Measurements from ENCODE around the gene RHBG.
A peak's percentile ranks its signal among the peaks of the same experiment; 100 is the strongest.
"Not testable (repeated sequence)": the region's sequence is repeated elsewhere in the genome, so short reads cannot be mapped to it uniquely, and the experiment has no call there.

Gene RHBG

GRCh38 chr1:156347331-156347730 is 21.7 kb upstream of the RHBG start:
- no peaks in the 10 kb centered on the region for H3K9me3 ChIP-seq
- DNase-seq (ENCODE audit: low spot score in 2 of 2) = no peak
- H3K36me3 ChIP-seq (replicated peaks) = no peaks in the 10 kb centered on the region
- H3K27me3 ChIP-seq (ENCODE audit: low read depth) = peaks cover 6% of the 10 kb centered on the region; the same call in 1 of the 2 replicates
- peaks cover 6% of the 10 kb centered on the region; the same call in 1 of the 2 replicates for H3K4me1 ChIP-seq
- no peak overlapping the region for H3K4me3 ChIP-seq
- in situ Hi-C loops (cut with MboI; ENCODE audit: low sequenced_read_pairs) = no loop called here

- H3K36me3 ChIP-seq (replicated peaks); H3K4me1 ChIP-seq; H3K4me3 ChIP-seq; in situ Hi-C loops (cut with MboI; ENCODE audit: low sequenced_read_pairs); H3K9me3 ChIP-seq; DNase-seq (ENCODE audit: low spot score in 2 of 2): not testable (repeated sequence)
- H3K27me3 ChIP-seq (ENCODE audit: low read depth) = peaks cover 31% of the 10 kb centered on the region
Measured at GRCh38 chr1:156352481-156352880, 16.5 kb upstream of the RHBG start.

GRCh38 chr1:156356262-156356874 is 12.6 kb upstream of the RHBG start:
- H3K27me3 ChIP-seq (ENCODE audit: low read depth) = peaks cover 32% of the 10 kb centered on the region
- no peaks in the 10 kb centered on the region for H3K9me3 ChIP-seq
- H3K4me1 ChIP-seq = peaks cover 2% of the 10 kb centered on the region
- no peak for DNase-seq (ENCODE audit: low spot score in 2 of 2)
- H3K36me3 ChIP-seq (replicated peaks) = no peaks in the 10 kb centered on the region
- in situ Hi-C loops (cut with MboI; ENCODE audit: low sequenced_read_pairs) = no loop called here
- no peak overlapping the region for H3K4me3 ChIP-seq

- DNase-seq (ENCODE audit: low spot score in 2 of 2) = peak; percentile 36 to 76
- no peak overlapping the region for H3K4me3 ChIP-seq
- H3K36me3 ChIP-seq (replicated peaks) = no peaks in the 10 kb centered on the region
- peaks cover 32% of the 10 kb centered on the region for H3K27me3 ChIP-seq (ENCODE audit: low read depth)
- in situ Hi-C loops (cut with MboI; ENCODE audit: low sequenced_read_pairs) = no loop called here
- H3K4me1 ChIP-seq = peaks cover 2% of the 10 kb centered on the region
- H3K9me3 ChIP-seq = no peaks in the 10 kb centered on the region
Measured at GRCh38 chr1:156356875-156357534, 12.0 kb upstream of the RHBG start.

GRCh38 chr1:156357977-156358376 is 11.0 kb upstream of the RHBG start:
- DNase-seq (ENCODE audit: low spot score in 2 of 2) = no peak
- no peak overlapping the region for H3K4me3 ChIP-seq
- H3K9me3 ChIP-seq = no peaks in the 10 kb centered on the region
- no peaks in the 10 kb centered on the region for H3K36me3 ChIP-seq (replicated peaks)
- in situ Hi-C loops (cut with MboI; ENCODE audit: low sequenced_read_pairs) = no loop called here
- H3K27me3 ChIP-seq (ENCODE audit: low read depth) = peaks cover 32% of the 10 kb centered on the region
- peaks cover 2% of the 10 kb centered on the region for H3K4me1 ChIP-seq

GRCh38 chr1:156358641-156359040 is 10.4 kb upstream of the RHBG start:
- H3K9me3 ChIP-seq = no peaks in the 10 kb centered on the region
- H3K4me1 ChIP-seq = peaks cover 2% of the 10 kb centered on the region
- peaks cover 31% of the 10 kb centered on the region for H3K27me3 ChIP-seq (ENCODE audit: low read depth)
- no peaks in the 10 kb centered on the region for H3K36me3 ChIP-seq (replicated peaks)
- H3K4me3 ChIP-seq = no peak overlapping the region
- in situ Hi-C loops (cut with MboI; ENCODE audit: low sequenced_read_pairs) = no loop called here
- DNase-seq (ENCODE audit: low spot score in 2 of 2) = no peak

- no peaks in the 10 kb centered on the region for H3K36me3 ChIP-seq (replicated peaks)
- no peak overlapping the region for H3K4me3 ChIP-seq
- H3K9me3 ChIP-seq = no peaks in the 10 kb centered on the region
- peaks cover 27% of the 10 kb centered on the region for H3K27me3 ChIP-seq (ENCODE audit: low read depth)
- H3K4me1 ChIP-seq = peaks cover 2% of the 10 kb centered on the region
- no peak for DNase-seq (ENCODE audit: low spot score in 2 of 2)
- in situ Hi-C loops (cut with MboI; ENCODE audit: low sequenced_read_pairs) = no loop called here
Measured at GRCh38 chr1:156359249-156359648, 9.8 kb upstream of the RHBG start.

- Histone ChIP-seq H3K27me3 (ENCODE audit: low read depth) (peaks cover 20% of the 10 kb centered on the region), H3K4me1 (peaks cover 2% of the 10 kb centered on the region), H3K4me3 (no peak overlapping the region), H3K36me3 (replicated peaks) (no peaks in the 10 kb centered on the region), H3K9me3 (no peaks in the 10 kb centered on the region)
- in situ Hi-C loops (cut with MboI; ENCODE audit: low sequenced_read_pairs) = no loop called here
- peak; percentile 30 to 55 for DNase-seq (ENCODE audit: low spot score in 2 of 2)
Measured at GRCh38 chr1:156359973-156360372, 9.0 kb upstream of the RHBG start.

GRCh38 chr1:156360534-156360933 is 8.5 kb upstream of the RHBG start:
- in situ Hi-C loops (cut with MboI; ENCODE audit: low sequenced_read_pairs) = no loop called here
- no peaks in the 10 kb centered on the region for H3K36me3 ChIP-seq (replicated peaks)
- H3K4me3 ChIP-seq = no peak overlapping the region
- peaks cover 21% of the 10 kb centered on the region; the same call in 1 of the 2 replicates for H3K27me3 ChIP-seq (ENCODE audit: low read depth)
- H3K9me3 ChIP-seq = no peaks in the 10 kb centered on the region
- DNase-seq (ENCODE audit: low spot score in 2 of 2) = no peak
- peaks cover 2% of the 10 kb centered on the region for H3K4me1 ChIP-seq

GRCh38 chr1:156365754-156366153 is 3.3 kb upstream of the RHBG start:
- in situ Hi-C loops (cut with MboI; ENCODE audit: low sequenced_read_pairs) = no loop called here
- no peak for DNase-seq (ENCODE audit: low spot score in 2 of 2)
- no peak overlapping the region for H3K4me3 ChIP-seq
- H3K4me1 ChIP-seq = no peaks in the 10 kb centered on the region
- H3K36me3 ChIP-seq (replicated peaks) = no peaks in the 10 kb centered on the region
- no peaks in the 10 kb centered on the region for H3K9me3 ChIP-seq
- H3K27me3 ChIP-seq (ENCODE audit: low read depth) = 0 out of 2 replicates have a peak, but pooled peaks cover 3% of the 10 kb centered on the region

GRCh38 chr1:156366378-156367166 is 2.4 kb upstream of the RHBG start:
- DNase-seq (ENCODE audit: low spot score in 2 of 2) = no peak
- in situ Hi-C loops (cut with MboI; ENCODE audit: low sequenced_read_pairs) = no loop called here
- Histone ChIP-seq H3K4me3 (no peak overlapping the region), H3K4me1 (no peaks in the 10 kb centered on the region), H3K9me3 (no peaks in the 10 kb centered on the region), H3K27me3 (ENCODE audit: low read depth) (peaks cover 4% of the 10 kb centered on the region; the same call in 1 of the 2 replicates), H3K36me3 (replicated peaks) (no peaks in the 10 kb centered on the region)

- Histone ChIP-seq H3K36me3 (replicated peaks) (no peaks in the 10 kb centered on the region), H3K9me3 (no peaks in the 10 kb centered on the region), H3K4me1 (no peaks in the 10 kb centered on the region), H3K27me3 (ENCODE audit: low read depth) (peaks cover 14% of the 10 kb centered on the region; the same call in 1 of the 2 replicates), H3K4me3 (no peak overlapping the region)
- in situ Hi-C loops (cut with MboI; ENCODE audit: low sequenced_read_pairs) = no loop called here
- DNase-seq (ENCODE audit: low spot score in 2 of 2) = no peak
Measured at GRCh38 chr1:156367383-156368156, 1.4 kb upstream of the RHBG start.

- no peaks in the 10 kb centered on the region for H3K36me3 ChIP-seq (replicated peaks)
- in situ Hi-C loops (cut with MboI; ENCODE audit: low sequenced_read_pairs) = no loop called here
- DNase-seq (ENCODE audit: low spot score in 2 of 2) = no peak
- peaks cover 18% of the 10 kb centered on the region; the same call in 1 of the 2 replicates for H3K27me3 ChIP-seq (ENCODE audit: low read depth)
- no peaks in the 10 kb centered on the region for H3K9me3 ChIP-seq
- H3K4me3 ChIP-seq = no peak overlapping the region
- no peaks in the 10 kb centered on the region for H3K4me1 ChIP-seq
Measured at GRCh38 chr1:156368157-156368658, 803 bp upstream of the RHBG start.
